Activated naive CD8-positive, alpha-beta T cell (primary cell): ENCODE results near the gene MAN1A1.
"Not testable (repeated sequence)": the region's sequence is repeated elsewhere in the genome, so short reads cannot be mapped to it uniquely, and the experiment has no call there.

Experiments used
- H3K27ac Mint-ChIP-seq: one replicate; pipeline ENCODE4 v1.8.0; 2021; ENCODE audit warnings: mixed read lengths
- H3K27me3 Mint-ChIP-seq: one replicate; pipeline ENCODE4 v1.8.0; 2021; ENCODE audit warnings: mixed read lengths
- H3K36me3 Mint-ChIP-seq: one replicate; pipeline ENCODE4 v1.8.0; 2021; ENCODE audit warnings: mixed read lengths
- H3K4me1 Mint-ChIP-seq: one replicate; pipeline ENCODE4 v1.8.0; 2021; ENCODE audit warnings: low read depth, mixed read lengths
- H3K4me3 Mint-ChIP-seq: one replicate; pipeline ENCODE4 v1.8.0; 2021; ENCODE audit warnings: mild to moderate bottlenecking, mixed read lengths
- H3K9me3 Mint-ChIP-seq: one replicate; pipeline ENCODE4 v1.8.0; 2021; ENCODE audit warnings: low read depth, mixed read lengths

MAN1A1 gene

DNA sequence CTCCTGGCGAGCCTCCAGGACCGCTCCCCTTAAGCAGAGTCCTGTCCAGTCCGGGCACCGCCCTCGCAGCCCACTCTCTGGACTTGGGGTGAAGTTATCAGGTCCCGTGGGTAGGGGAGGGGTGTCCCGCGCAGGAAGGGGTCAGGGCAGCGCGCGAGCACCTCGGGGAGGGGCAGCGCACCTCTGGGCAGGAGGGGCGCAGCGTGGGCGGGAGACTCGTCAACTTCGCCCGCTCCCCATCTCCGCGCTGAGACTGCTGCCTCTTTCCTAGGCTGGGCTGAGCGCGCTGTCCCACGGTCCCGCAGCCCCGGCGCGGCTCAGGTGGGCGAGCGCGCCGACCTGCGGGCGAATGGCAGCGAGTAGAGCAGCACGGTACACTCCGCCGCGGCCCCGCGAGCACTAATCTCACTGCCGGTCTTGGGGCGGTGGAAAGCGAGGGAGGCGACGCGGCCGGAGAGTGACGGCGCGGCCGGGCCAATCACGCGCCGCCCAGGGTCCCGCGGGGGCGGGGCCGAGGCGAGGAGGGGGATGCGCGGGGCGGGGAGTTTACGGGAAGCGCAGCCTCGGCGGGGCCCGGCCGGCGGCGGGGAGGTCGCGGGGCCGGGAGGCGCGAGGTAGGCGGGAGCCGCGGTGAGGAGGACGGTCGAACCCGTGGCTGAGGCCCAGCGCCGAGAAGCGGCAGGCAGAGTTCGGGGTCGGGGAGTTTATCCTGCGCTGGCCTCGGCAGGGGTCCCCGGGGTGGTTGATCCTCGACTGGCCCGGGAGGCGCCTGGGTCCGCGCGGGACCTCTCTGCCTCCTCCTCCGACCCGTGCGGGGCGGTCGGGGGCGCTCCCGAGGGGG is at the start of gene MAN1A1:
Gene MAN1A1 (minus strand): TSS at position 401 of the 841 bp plus-strand sequence. CDS start 696 bp downstream, outside the sequence.
- peak within 1 kb of the TSS; percentile 94 for H3K27ac Mint-ChIP-seq

DNA sequence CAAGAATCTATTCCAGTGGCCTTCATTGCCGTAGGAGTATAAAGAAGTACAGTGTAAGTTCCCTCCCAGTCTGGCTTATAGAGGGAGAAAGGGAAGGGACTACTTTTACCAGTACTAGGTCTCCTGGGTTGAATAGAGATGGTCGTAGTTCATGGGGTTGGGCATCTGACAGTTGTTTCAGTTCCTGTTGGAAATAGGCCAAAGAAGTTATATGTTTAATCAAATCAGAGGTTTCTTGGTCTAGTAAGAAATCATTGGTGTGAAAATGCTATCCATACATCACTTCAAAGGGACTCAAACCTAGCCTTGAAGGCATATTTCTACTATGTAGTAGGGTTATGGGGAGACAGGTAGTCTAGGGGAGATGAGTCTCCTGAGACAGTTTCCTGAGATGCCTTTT is 45.6 kb upstream of the MAN1A1 start:
- Mint-ChIP-seq H3K9me3 (no peaks in the 10 kb centered on the region), H3K27me3 (peaks cover 2% of the 10 kb centered on the region), H3K36me3 (peaks cover 4% of the 10 kb centered on the region), H3K4me3 (no peak overlapping the region), H3K4me1 (no peaks in the 10 kb centered on the region), H3K27ac (no peak overlapping the region)

More for the DNA sequence above, at the start of gene MAN1A1:
- Mint-ChIP-seq H3K4me1 (peaks cover 51% of the 10 kb centered on the region), H3K27me3 (no peaks in the 10 kb centered on the region), H3K36me3 (peaks cover 6% of the 10 kb centered on the region), H3K4me3 (peak within 1 kb of the TSS; percentile 97), H3K9me3 (no peaks in the 10 kb centered on the region)

DNA sequence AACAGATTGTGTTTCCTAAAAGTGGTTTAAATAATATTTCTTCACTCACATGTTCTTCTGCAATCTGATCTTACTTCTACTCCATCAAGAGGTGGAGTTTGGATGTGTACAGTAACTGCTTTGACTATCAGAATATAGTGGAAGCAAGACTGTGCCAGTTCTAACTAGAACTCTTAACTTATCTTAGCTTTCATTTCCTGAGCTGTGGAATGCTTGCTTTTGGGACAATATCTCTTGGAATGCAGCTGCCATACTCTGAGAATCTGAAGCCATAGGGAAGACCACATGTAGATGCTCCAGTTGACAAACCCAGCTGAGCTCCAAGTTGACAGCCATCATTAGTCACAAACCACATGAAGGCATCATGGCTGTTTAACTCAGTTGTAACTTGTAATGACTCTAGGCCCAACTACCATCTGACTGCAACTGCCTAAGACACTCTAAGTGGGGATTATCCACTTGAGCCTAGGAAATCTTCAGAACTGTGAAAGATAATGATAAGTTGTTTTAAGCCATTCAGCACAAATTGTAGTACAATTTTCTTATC is 40.8 kb upstream of the MAN1A1 start:
- Mint-ChIP-seq H3K36me3 (peaks cover 9% of the 10 kb centered on the region), H3K4me1 (no peaks in the 10 kb centered on the region)

DNA sequence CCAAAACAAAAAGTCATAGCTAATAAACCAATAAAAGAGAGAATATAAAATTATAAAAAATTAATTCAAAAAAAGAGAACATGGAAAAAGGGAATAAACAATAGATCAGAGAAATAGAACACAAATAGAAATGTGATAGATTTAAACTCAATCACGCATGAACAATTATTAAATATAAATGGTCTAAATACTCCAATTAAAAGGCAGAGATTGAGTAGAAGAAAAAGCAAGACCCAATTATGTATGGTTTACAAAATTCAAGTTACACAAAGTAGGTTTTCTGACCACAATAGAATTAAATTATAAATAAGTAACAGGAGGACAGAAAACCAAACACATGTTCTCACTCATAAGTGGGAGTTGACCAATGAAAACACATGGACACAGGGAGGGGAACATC is 36.4 kb upstream of the MAN1A1 start:
- Mint-ChIP-seq H3K27ac (no peak overlapping the region), H3K36me3 (peaks cover 26% of the 10 kb centered on the region), H3K4me1 (no peaks in the 10 kb centered on the region), H3K27me3 (no peaks in the 10 kb centered on the region), H3K9me3 (peaks cover 24% of the 10 kb centered on the region), H3K4me3 (no peak overlapping the region)

More for the DNA sequence above, 40.8 kb upstream of the MAN1A1 start:
- no peak overlapping the region for H3K27ac Mint-ChIP-seq
- peaks cover 4% of the 10 kb centered on the region for H3K9me3 Mint-ChIP-seq
- no peaks in the 10 kb centered on the region for H3K27me3 Mint-ChIP-seq
- no peak overlapping the region for H3K4me3 Mint-ChIP-seq

DNA sequence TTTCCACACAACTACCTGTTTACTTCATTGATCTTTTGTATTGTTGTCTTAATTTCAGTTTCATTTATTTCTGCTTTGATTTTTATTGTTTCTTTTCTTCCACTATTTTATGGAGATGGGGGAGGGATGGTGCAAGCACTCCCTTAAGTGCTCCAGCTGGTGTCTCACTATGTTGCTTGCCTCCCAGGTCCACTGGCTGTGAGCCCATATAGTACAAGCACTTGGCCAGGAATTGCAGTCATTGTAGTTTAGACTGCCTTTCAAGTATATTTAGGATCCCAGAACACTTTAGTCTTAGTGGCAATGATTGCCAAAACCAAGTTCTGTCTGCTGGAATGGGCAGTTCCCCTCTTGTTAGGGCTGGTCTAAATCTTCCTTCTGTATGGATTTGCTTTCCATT is 34.9 kb upstream of the MAN1A1 start:
- H3K4me1 Mint-ChIP-seq = no peaks in the 10 kb centered on the region
- peaks cover 32% of the 10 kb centered on the region for H3K36me3 Mint-ChIP-seq
- no peak overlapping the region for H3K27ac Mint-ChIP-seq
- peaks cover 37% of the 10 kb centered on the region for H3K9me3 Mint-ChIP-seq
- H3K27me3 Mint-ChIP-seq = no peaks in the 10 kb centered on the region
- H3K4me3 Mint-ChIP-seq = no peak overlapping the region

DNA sequence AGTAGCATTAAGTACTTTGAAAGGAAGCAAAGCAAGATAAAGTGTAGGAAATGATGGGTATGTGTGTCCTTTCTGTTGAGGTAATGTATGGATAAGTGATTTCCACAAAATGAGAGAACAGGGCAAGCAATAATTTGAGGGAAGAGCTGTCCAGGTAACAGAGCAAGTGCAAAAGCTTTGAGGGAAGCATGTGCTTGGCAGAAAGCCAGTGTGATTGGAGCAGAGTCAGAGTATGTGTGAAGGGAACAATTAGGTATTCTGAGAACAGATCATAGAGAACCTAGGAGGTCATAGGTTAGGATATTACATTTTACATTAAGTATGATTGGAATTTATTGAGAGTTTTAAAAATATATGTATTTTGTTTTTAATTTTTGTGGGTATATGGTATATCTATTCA is 30.2 kb upstream of the MAN1A1 start:
- Mint-ChIP-seq H3K27ac (no peak overlapping the region), H3K4me3 (no peak overlapping the region), H3K9me3 (peaks cover 34% of the 10 kb centered on the region), H3K4me1 (no peaks in the 10 kb centered on the region), H3K36me3 (peaks cover 32% of the 10 kb centered on the region), H3K27me3 (no peaks in the 10 kb centered on the region)

DNA sequence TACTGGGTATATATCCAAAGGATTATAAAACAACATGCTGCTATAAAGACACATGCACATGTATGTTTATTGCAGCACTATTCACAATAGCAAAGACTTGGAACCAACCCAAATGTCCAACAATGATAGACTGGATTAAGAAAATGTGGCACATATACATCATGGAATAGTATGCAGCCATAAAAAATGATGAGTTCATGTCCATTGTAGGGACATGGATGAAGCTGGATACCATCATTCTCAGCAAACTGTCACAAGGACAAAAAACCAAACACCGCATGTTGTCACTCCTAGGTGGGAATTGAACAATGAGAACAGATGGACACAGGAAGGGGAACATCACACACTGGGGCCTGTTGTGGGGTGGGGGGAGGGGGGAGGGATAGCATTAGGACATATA is 27.5 kb upstream of the MAN1A1 start:
- H3K27ac Mint-ChIP-seq, H3K4me1 Mint-ChIP-seq, H3K27me3 Mint-ChIP-seq, H3K4me3 Mint-ChIP-seq: not testable (repeated sequence)
- Mint-ChIP-seq H3K36me3 (peaks cover 24% of the 10 kb centered on the region), H3K9me3 (peaks cover 19% of the 10 kb centered on the region)

DNA sequence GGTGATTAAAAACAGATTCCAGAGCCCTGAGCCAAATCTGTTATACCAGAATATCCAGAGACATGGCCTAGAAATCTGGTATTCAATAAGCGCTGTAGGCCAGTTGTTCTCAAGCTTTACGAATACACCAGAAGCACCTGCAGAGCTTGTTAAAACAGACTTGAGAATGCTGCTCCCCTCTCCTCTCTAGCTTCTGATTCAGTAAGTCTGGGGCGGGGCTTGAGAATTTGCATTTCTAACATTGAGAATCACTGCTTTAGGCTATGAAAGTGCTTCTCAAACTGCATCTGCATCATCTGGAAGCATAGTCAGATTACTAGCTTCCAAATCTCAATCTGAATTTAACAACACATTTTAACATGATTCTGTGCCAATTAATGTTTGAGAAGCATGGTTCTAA is 20.5 kb upstream of the MAN1A1 start:
- peaks cover 15% of the 10 kb centered on the region for H3K36me3 Mint-ChIP-seq
- no peak overlapping the region for H3K4me3 Mint-ChIP-seq
- no peak overlapping the region for H3K27ac Mint-ChIP-seq
- H3K27me3 Mint-ChIP-seq = no peaks in the 10 kb centered on the region
- H3K4me1 Mint-ChIP-seq = no peaks in the 10 kb centered on the region
- peaks cover 5% of the 10 kb centered on the region for H3K9me3 Mint-ChIP-seq

DNA sequence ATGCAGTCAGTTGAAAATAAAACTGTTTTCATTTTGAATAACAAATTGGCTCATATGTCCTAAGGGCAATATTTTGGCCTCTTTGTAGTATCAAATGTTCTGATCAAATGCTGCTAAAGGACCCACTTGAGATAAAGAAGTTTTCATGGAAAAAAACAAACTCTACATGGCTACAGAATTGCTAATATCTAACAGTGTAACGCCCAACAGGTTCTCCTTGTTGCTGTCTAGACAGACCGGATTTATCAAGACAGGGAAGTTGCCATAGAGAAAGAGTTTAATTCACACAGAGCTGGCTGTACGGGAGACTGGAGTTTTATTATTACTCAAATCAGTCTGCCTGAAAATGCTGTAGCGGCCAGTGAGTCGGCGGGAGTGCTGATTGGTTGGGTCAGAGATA is 19.4 kb upstream of the MAN1A1 start:
- Mint-ChIP-seq H3K4me1 (no peaks in the 10 kb centered on the region), H3K27ac (no peak overlapping the region), H3K4me3 (no peak overlapping the region), H3K27me3 (no peaks in the 10 kb centered on the region), H3K9me3 (no peaks in the 10 kb centered on the region), H3K36me3 (peaks cover 17% of the 10 kb centered on the region)

DNA sequence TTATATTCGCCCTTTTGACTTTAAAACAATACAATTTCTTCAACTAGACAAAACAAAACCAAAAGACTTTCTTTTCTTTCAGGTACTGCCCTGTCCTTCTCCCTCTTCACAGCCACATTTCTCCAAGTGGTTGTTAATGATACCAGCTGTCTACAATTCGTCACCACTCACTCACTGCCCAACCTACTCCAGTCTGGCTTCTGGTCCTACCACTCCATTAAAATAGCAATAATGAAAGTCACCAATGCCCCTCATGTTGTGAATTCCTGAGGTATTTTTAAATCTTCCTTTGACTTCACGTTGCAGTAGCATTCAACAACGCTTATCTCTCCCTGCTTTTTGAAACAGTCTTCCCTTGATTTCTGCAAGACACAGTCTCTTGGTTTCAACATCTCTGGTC is 11.6 kb upstream of the MAN1A1 start:
- H3K4me3 Mint-ChIP-seq = no peak overlapping the region
- H3K36me3 Mint-ChIP-seq = peaks cover 13% of the 10 kb centered on the region
- no peaks in the 10 kb centered on the region for H3K27me3 Mint-ChIP-seq
- no peaks in the 10 kb centered on the region for H3K9me3 Mint-ChIP-seq
- no peak overlapping the region for H3K27ac Mint-ChIP-seq
- H3K4me1 Mint-ChIP-seq = peaks cover 5% of the 10 kb centered on the region

DNA sequence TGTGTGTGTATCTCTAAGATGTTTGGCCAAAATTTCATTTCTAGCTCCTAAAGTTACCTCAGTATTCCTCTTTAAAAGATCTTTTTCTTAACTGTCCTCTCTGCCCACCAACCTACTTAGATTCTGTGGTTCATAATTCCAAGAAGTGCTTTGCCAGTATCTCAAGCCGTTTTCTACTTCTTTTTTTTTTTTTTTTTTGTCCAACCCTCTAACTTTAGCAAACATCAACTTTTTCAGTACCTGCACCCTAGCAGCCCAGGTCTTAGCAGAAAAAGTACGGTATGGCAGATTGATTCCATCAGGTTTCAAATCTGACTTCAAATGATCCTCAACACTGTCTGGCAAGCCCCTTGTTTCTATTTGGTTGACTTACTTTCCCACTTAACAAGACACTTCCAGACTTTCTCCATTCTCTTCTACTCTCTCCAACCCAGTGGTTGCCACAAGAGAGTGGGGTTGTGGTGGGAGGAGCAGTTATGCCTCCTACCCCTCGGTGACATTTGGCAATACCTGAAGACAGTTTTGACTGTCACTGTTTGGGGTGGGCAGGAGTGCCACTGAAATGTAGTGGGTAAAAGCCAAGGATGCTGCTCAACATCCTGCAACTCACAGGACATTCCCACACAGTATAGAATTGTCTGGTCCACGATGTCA is 10.8 kb upstream of the MAN1A1 start:
- peaks cover 5% of the 10 kb centered on the region for H3K4me1 Mint-ChIP-seq
- H3K27me3 Mint-ChIP-seq = no peaks in the 10 kb centered on the region
- peaks cover 9% of the 10 kb centered on the region for H3K36me3 Mint-ChIP-seq
- no peak overlapping the region for H3K27ac Mint-ChIP-seq
- H3K9me3 Mint-ChIP-seq = no peaks in the 10 kb centered on the region
- no peak overlapping the region for H3K4me3 Mint-ChIP-seq

DNA sequence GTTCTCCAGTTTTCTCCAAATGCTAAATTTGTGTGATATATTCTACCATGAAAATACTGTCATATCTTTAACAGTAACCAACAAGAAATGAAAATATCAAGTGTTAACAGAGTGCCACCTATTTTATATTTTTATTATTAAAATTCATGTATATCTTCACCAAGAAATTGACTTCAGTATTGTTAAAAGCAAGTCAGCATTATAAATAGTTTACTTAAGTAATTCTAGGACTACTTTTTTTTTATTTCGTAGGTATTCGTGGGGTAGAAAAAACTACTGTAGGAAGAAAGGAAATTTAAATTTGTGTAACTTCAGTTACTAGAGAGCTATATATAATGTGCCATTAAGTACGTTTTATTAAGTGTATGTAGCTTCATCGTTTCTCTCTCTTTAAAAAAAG is 6.3 kb upstream of the MAN1A1 start:
- Mint-ChIP-seq H3K9me3 (no peaks in the 10 kb centered on the region), H3K4me3 (no peak overlapping the region)

DNA sequence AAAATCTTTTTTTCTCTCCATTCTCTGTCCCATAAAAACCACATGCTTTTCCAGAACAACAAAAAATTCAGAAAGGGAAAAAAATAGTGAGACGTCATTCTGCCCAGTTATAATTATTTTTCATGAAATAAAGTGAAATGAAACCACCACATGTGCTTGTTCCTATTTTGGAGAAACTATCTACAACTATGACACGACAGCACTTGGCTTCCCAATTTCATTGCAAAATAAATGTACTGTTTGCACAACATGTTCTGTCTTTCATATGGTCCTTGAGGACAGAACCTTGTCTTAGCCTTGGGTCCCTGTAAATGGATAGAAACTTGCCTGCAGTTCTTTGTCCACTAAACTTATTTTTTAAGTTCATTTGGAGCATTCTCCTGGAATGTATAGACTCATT is 5.6 kb upstream of the MAN1A1 start:
- H3K27ac Mint-ChIP-seq = no peak overlapping the region
- H3K4me3 Mint-ChIP-seq = no peak overlapping the region
- peaks cover 18% of the 10 kb centered on the region for H3K4me1 Mint-ChIP-seq
- no peaks in the 10 kb centered on the region for H3K9me3 Mint-ChIP-seq
- peaks cover 6% of the 10 kb centered on the region for H3K36me3 Mint-ChIP-seq
- no peaks in the 10 kb centered on the region for H3K27me3 Mint-ChIP-seq

More for the DNA sequence above, 6.3 kb upstream of the MAN1A1 start:
- H3K36me3 Mint-ChIP-seq = peaks cover 6% of the 10 kb centered on the region
- H3K27me3 Mint-ChIP-seq = no peaks in the 10 kb centered on the region
- H3K27ac Mint-ChIP-seq = no peak overlapping the region
- peaks cover 20% of the 10 kb centered on the region for H3K4me1 Mint-ChIP-seq

DNA sequence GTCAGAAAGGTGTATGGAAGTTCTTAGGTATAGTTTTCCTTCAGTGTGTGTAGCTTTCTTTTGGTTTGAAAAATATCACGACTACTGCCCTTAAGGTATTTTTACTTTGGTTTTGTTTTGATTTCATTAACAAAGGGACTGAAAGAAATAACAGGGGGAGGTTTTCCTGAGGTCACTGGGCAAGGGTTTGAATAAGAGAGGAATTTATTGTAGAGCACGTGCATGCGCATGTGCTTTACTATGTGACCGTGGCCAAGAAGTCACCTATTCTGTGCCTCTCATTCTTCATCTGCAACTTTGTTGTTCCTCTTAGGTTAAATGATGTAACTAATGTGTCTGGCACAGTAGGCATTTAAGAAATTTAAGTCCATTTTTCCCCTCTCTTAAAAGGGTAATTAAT is 4.1 kb upstream of the MAN1A1 start:
- Mint-ChIP-seq H3K4me3 (no peak overlapping the region), H3K36me3 (peaks cover 6% of the 10 kb centered on the region), H3K27ac (no peak overlapping the region), H3K4me1 (peaks cover 17% of the 10 kb centered on the region), H3K9me3 (no peaks in the 10 kb centered on the region), H3K27me3 (no peaks in the 10 kb centered on the region)

DNA sequence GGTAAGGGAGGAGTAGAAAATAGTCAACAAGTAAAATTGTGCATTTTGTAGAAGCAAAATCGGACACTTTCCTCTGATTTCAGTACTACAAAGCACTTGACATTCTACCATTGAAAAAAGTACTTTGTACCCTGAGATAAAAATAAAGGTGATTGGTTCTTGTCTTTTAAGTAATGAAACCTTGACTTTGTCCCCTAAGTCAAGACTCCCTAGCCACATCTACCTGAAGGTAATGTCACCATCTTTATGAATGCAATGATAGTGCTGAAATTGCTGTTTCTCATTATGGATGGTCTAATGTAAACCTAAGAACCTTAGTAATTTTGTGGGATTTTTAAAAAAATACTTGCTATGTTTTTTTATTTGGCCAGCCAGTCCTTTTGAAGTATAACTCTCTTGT is 2.4 kb upstream of the MAN1A1 start:
- Mint-ChIP-seq H3K27me3 (no peaks in the 10 kb centered on the region), H3K27ac (peak overlapping the region; percentile 37), H3K4me1 (peaks cover 30% of the 10 kb centered on the region), H3K9me3 (no peaks in the 10 kb centered on the region), H3K4me3 (no peak overlapping the region), H3K36me3 (peaks cover 6% of the 10 kb centered on the region)
